Ectodermal cell (in vitro differentiated cells): ENCODE data around the gene ZFC3H1. TPM values are rescaled to one million over a fixed set of nuclear protein-coding genes. Genes with fewer than 3 reads are reported as not detected.
"Not testable (repeated sequence)": the region's sequence is repeated elsewhere in the genome, so short reads cannot be mapped to it uniquely, and the experiment has no call there.

Source experiments
- H3K27ac ChIP-seq: 2 replicates; pipeline ENCODE4 v1.7.0; 2013; ENCODE audit warnings: mild to moderate bottlenecking, low read depth, low read length; ENCODE audit not compliant: insufficient read depth, poor library complexity, severe bottlenecking
- H3K27me3 ChIP-seq: 2 replicates; pipeline ENCODE4 v1.7.0; 2013; ENCODE audit warnings: mild to moderate bottlenecking, low read length; ENCODE audit not compliant: insufficient read depth, control insufficient read depth, poor library complexity, severe bottlenecking
- H3K36me3 ChIP-seq: one replicate; pipeline ENCODE4 v1.7.0; 2013; ENCODE audit warnings: low read length; ENCODE audit not compliant: control insufficient read depth, insufficient read depth
- H3K4me1 ChIP-seq: one replicate; pipeline ENCODE4 v1.7.0; 2013; ENCODE audit warnings: low read length; ENCODE audit not compliant: control insufficient read depth, insufficient read depth
- H3K4me3 ChIP-seq: 2 replicates; pipeline ENCODE4 v1.7.0; 2013; ENCODE audit warnings: low read depth, low read length, control low read depth; ENCODE audit not compliant: insufficient read depth
- H3K9me3 ChIP-seq: 2 replicates; pipeline ENCODE4 v1.7.0; 2013; ENCODE audit warnings: mild to moderate bottlenecking, low read length, moderate library complexity; ENCODE audit not compliant: control insufficient read depth
- WGBS, 2 experiments: methylation state at CpG; one replicate each; pipeline ENCODE4 v1.1.7; 2013; ENCODE audit warnings: missing lambda C conversion rate in 2 of 2; 5-methylcytosine and 5-hydroxymethylcytosine counted together
- polyA plus RNA-seq, 4 experiments: library from polyadenylated mRNA; stranded (reverse); fragments of 50-300 nt; gene quantifications; one replicate each; pipeline ENCODE4 v1.2.3, GENCODE V29; 2013

ZFC3H1 gene, protein sequence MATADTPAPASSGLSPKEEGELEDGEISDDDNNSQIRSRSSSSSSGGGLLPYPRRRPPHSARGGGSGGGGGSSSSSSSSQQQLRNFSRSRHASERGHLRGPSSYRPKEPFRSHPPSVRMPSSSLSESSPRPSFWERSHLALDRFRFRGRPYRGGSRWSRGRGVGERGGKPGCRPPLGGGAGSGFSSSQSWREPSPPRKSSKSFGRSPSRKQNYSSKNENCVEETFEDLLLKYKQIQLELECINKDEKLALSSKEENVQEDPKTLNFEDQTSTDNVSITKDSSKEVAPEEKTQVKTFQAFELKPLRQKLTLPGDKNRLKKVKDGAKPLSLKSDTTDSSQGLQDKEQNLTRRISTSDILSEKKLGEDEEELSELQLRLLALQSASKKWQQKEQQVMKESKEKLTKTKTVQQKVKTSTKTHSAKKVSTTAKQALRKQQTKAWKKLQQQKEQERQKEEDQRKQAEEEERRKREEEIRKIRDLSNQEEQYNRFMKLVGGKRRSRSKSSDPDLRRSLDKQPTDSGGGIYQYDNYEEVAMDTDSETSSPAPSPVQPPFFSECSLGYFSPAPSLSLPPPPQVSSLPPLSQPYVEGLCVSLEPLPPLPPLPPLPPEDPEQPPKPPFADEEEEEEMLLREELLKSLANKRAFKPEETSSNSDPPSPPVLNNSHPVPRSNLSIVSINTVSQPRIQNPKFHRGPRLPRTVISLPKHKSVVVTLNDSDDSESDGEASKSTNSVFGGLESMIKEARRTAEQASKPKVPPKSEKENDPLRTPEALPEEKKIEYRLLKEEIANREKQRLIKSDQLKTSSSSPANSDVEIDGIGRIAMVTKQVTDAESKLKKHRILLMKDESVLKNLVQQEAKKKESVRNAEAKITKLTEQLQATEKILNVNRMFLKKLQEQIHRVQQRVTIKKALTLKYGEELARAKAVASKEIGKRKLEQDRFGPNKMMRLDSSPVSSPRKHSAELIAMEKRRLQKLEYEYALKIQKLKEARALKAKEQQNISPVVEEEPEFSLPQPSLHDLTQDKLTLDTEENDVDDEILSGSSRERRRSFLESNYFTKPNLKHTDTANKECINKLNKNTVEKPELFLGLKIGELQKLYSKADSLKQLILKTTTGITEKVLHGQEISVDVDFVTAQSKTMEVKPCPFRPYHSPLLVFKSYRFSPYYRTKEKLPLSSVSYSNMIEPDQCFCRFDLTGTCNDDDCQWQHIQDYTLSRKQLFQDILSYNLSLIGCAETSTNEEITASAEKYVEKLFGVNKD (N-terminal part only)
- polyA plus RNA-seq (2013, experiment 1 of 4), result 33.5 TPM
- polyA plus RNA-seq (2013, experiment 2 of 4), result 38.8 TPM
- polyA plus RNA-seq (2013, experiment 3 of 4), result 28.8 TPM
- 32.7 TPM for polyA plus RNA-seq (2013, experiment 4 of 4)

- Histone ChIP-seq H3K27ac (peak within 1 kb of the TSS; percentile 99), H3K36me3 (peaks cover 12% of the 10 kb centered on the region), H3K27me3 (no peaks in the 10 kb centered on the region), H3K4me3 (peak within 1 kb of the TSS; percentile 93), H3K9me3 (no peaks in the 10 kb centered on the region), H3K4me1 (peaks cover 8% of the 10 kb centered on the region)
- 0% methylated on average over 57 of the region's 57 CpGs for WGBS, 2 experiments
Observed at GRCh38 chr12:71663561-71664410, at the start of gene ZFC3H1, which contains the start of gene THAP2. TSS of gene ZFC3H1 (minus strand) at chr12:71663848. CDS start at chr12:71663610, 238 bp downstream. TSS of gene THAP2 (plus strand) at chr12:71664301. CDS start at chr12:71664510, 209 bp downstream.

DNA sequence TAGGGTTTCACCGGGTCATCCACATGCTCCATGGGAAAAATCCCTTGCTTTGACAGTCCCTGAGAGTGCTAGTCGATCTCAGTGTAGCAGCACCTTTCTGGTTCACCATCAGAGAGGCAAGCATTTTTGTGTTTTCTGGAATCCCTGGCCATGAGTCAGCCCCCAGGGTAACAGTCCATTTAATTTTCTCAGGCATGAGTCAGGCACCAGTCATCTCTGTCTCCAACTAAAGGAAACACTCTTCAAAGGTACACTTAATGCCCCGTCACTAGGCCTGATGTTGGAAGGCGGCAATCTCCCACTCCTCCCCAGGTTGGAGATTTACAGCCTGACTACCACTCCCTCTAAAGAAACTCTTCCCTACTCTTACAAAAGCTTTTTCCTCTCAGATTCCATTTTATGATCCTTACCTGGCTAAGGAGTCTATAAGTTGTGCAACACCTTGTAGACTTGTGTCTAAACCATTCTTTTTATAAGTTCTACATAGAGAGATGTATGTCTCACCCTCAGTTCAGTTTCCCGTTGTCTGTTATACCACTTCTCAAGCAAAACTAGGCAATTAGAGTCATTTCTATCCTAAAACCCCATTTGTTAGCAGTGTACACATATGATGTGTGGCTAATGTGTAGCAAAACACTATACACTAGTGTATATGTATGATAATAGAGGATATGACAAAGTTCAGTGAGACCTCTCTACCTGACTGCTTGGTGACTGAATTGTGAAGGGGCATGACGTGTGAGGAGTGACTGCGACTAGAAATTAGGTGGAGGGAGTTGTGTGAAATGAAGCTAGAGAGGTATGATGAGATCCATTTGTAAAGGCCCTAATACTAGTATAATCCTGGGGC, 46.9 kb upstream of the ZFC3H1 start:
- H3K36me3 ChIP-seq, result no peaks in the 10 kb centered on the region
- H3K4me1 ChIP-seq, result no peaks in the 10 kb centered on the region
- no peaks in the 10 kb centered on the region for H3K27me3 ChIP-seq
- no peak overlapping the region for H3K27ac ChIP-seq
- 89 to 91% methylated on average over 7 of the region's 7 CpGs for WGBS, 2 experiments
- no peak overlapping the region for H3K4me3 ChIP-seq
- no peaks in the 10 kb centered on the region for H3K9me3 ChIP-seq

DNA sequence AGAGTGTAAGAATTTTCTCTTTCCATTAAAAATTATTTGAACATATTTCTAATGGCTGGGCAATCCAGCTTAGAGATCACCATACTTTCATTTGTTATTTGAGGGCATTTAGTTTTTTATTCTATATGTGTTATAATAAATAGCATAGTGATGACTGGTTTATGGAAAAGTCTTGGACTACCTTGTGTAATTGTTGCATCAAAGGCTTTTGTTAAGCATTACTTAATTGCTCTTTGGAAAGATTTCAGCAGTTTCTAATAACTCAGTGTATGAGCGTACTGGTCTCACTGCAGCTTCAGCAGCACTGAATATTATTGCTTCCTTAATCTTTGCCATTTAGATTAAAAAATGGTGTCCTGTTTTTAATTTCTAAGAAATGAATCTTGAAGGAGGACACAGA, 45.0 kb upstream of the ZFC3H1 start:
- Histone ChIP-seq H3K4me3 (no peak overlapping the region), H3K9me3 (no peaks in the 10 kb centered on the region), H3K27me3 (no peaks in the 10 kb centered on the region), H3K36me3 (no peaks in the 10 kb centered on the region), H3K27ac (no peak overlapping the region), H3K4me1 (no peaks in the 10 kb centered on the region)
- WGBS, 2 experiments, result 100% methylated on average over 1 of the region's 1 CpG

GRCh38 chr12:71704920-71705319, 41.3 kb upstream of the ZFC3H1 start:
- no peaks in the 10 kb centered on the region for H3K27me3 ChIP-seq
- no peaks in the 10 kb centered on the region for H3K4me1 ChIP-seq
- WGBS, 2 experiments, result 100% methylated on average over 1 of the region's 2 CpGs; no CpG with 5 or more reads in 1 of the 2 experiments
- no peaks in the 10 kb centered on the region for H3K9me3 ChIP-seq
- H3K36me3 ChIP-seq, result no peaks in the 10 kb centered on the region
- H3K4me3 ChIP-seq, result no peak overlapping the region
- no peak overlapping the region for H3K27ac ChIP-seq

GRCh38 chr12:71703206-71703605, 39.6 kb upstream of the ZFC3H1 start:
- Histone ChIP-seq H3K9me3 (no peaks in the 10 kb centered on the region), H3K36me3 (peaks cover 5% of the 10 kb centered on the region), H3K27me3 (no peaks in the 10 kb centered on the region), H3K4me1 (no peaks in the 10 kb centered on the region), H3K27ac (no peak overlapping the region), H3K4me3 (no peak overlapping the region)
- WGBS, 2 experiments, result 82 to 97% methylated on average over 1 to 2 of the region's 2 CpGs

GRCh38 chr12:71702590-71702989, 38.9 kb upstream of the ZFC3H1 start:
- WGBS, 2 experiments, result 92 to 96% methylated on average over 5 of the region's 5 CpGs
- no peaks in the 10 kb centered on the region for H3K27me3 ChIP-seq
- no peaks in the 10 kb centered on the region for H3K9me3 ChIP-seq
- H3K4me1 ChIP-seq, result no peaks in the 10 kb centered on the region
- H3K27ac ChIP-seq, result no peak overlapping the region
- no peak overlapping the region for H3K4me3 ChIP-seq
- H3K36me3 ChIP-seq, result peaks cover 5% of the 10 kb centered on the region

DNA sequence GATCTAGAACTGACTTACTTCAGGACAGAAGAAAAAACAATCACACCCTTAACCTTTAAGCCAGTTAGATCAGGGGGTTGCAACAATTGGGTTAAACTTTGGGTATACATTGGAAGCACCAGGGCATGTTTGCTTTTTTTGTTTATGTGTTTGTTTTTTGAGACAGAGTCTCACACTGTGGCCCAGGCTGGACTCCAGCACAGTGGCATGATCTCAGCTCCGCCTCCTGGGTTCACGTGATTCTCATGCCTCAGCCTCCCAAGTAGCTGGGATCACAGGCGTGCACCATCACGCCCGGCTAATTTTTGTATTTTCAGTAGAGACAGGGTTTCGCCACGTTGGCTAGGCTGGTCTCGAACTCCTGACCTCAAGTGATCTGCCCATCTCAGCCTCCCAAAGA, 38.5 kb upstream of the ZFC3H1 start:
- not testable (repeated sequence) for H3K9me3 ChIP-seq, H3K4me1 ChIP-seq
- WGBS, 2 experiments, result 92 to 94% methylated on average over 8 of the region's 8 CpGs

GRCh38 chr12:71695782-71696181, 32.1 kb upstream of the ZFC3H1 start:
- Histone ChIP-seq H3K27me3 (no peaks in the 10 kb centered on the region), H3K4me3 (no peak overlapping the region), H3K4me1 (no peaks in the 10 kb centered on the region), H3K36me3 (peaks cover 5% of the 10 kb centered on the region), H3K9me3 (no peaks in the 10 kb centered on the region), H3K27ac (no peak overlapping the region)
- WGBS, 2 experiments, result 90 to 100% methylated on average over 1 of the region's 1 CpG

More for the DNA sequence above, 38.5 kb upstream of the ZFC3H1 start:
- not testable (repeated sequence) for H3K27ac ChIP-seq, H3K36me3 ChIP-seq, H3K4me3 ChIP-seq, H3K27me3 ChIP-seq
